Measurements from ENCODE around the gene FEM1B.

Gene FEM1B

DNA sequence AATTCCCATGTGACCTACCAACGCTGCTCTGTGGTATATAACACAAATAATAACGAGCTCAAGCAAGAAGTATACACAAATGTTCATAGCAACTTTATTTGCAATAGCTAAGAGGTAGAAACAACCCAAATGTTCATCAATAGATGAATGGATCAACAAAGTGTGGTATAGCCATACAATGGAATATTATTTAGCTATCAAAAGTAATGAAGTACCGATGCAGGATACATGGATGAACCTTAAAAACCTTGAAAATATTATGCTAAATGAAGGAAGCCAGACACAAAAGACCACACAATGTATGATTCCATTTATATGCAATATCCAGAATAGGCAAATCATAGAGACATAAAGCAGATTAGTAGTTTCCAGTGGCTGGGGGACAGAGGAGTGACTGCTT is 15.6 kb upstream of the FEM1B start:
- intact Hi-C loops (cut with DNase I; ENCODE audit: low total_unique reads) = no loop called here
- no peak overlapping the region for H3K4me3 ChIP-seq
- no peak for DNase-seq
- H3K9me3 ChIP-seq = no peaks in the 10 kb centered on the region
- no peaks in the 10 kb centered on the region for H3K27me3 ChIP-seq
- no peaks in the 10 kb centered on the region for H3K36me3 ChIP-seq
- no peak overlapping the region for H3K27ac ChIP-seq
- H3K4me1 ChIP-seq = peaks cover 0 to 6% (median 3%) of the 10 kb centered on the region in 4 donors
- TF ChIP-seq, protein P1, sequence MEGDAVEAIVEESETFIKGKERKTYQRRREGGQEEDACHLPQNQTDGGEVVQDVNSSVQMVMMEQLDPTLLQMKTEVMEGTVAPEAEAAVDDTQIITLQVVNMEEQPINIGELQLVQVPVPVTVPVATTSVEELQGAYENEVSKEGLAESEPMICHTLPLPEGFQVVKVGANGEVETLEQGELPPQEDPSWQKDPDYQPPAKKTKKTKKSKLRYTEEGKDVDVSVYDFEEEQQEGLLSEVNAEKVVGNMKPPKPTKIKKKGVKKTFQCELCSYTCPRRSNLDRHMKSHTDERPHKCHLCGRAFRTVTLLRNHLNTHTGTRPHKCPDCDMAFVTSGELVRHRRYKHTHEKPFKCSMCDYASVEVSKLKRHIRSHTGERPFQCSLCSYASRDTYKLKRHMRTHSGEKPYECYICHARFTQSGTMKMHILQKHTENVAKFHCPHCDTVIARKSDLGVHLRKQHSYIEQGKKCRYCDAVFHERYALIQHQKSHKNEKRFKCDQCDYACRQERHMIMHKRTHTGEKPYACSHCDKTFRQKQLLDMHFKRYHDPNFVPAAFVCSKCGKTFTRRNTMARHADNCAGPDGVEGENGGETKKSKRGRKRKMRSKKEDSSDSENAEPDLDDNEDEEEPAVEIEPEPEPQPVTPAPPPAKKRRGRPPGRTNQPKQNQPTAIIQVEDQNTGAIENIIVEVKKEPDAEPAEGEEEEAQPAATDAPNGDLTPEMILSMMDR (IDR thresholded peaks at IDR 0.05) = no peak

DNA sequence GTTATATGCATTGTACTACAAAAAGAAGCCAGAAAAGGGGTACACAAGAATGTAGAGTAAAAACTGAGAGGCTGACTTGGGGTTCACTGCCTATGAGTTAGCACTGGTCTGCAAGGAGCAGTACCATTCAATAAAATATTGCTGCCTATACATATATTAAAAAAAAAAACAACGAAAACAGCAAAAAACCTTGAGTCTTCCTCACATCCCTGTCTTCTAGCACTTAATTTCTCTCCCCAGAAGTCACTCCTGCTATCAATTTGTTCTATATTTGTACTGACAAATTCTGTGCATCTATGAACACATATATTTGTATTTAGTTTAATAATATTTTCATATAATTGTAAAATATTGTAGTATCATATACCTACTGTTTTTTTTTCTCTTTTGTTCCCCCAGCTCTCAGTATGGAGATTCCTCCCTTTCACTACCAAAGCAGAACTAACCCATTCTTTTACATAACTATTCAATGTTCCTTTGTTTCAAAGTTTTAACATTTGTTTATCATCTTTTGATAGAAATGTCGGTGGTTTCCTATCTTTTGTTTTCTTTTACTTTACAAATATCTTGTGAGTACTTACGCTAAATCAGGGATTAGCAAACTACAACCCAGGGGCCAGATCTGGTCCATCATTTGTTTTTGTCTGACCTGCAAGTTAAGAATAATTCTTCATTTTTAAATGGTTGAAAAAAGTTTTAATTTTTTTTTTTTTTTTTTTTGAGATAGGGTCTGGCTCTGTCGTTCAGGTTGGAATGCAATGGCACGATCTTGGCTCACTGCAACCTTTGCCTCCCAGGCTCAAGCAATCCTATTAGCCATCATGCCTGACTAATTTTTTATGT is 14.8 kb upstream of the FEM1B start:
- DNase-seq = no peak
- H3K27ac ChIP-seq = no peak overlapping the region
- TF ChIP-seq, protein P1 (IDR thresholded peaks at IDR 0.05) = no peak
- H3K4me3 ChIP-seq = no peak overlapping the region
- intact Hi-C loops (cut with DNase I; ENCODE audit: low total_unique reads) = no loop called here
- H3K36me3 ChIP-seq = no peaks in the 10 kb centered on the region
- no peaks in the 10 kb centered on the region for H3K9me3 ChIP-seq
- H3K4me1 ChIP-seq = no peaks in the 10 kb centered on the region
- H3K27me3 ChIP-seq = no peaks in the 10 kb centered on the region

GRCh38 chr15:68264282-68264681 is 13.3 kb upstream of the FEM1B start:
- DNase-seq = no peak
- Histone ChIP-seq H3K9me3 (no peaks in the 10 kb centered on the region), H3K36me3 (no peaks in the 10 kb centered on the region), H3K4me1 (no peaks in the 10 kb centered on the region), H3K27me3 (no peaks in the 10 kb centered on the region), H3K4me3 (no peak overlapping the region), H3K27ac (no peak overlapping the region)
- TF ChIP-seq, protein P1 (IDR thresholded peaks at IDR 0.05) = no peak
- intact Hi-C loops (cut with DNase I; ENCODE audit: low total_unique reads) = no loop called here

GRCh38 chr15:68265081-68265480 is 12.5 kb upstream of the FEM1B start:
- Histone ChIP-seq H3K27ac (no peak overlapping the region), H3K36me3 (no peaks in the 10 kb centered on the region), H3K4me3 (no peak overlapping the region), H3K27me3 (no peaks in the 10 kb centered on the region), H3K4me1 (no peaks in the 10 kb centered on the region), H3K9me3 (no peaks in the 10 kb centered on the region)
- no peak for DNase-seq
- intact Hi-C loops (cut with DNase I; ENCODE audit: low total_unique reads) = no loop called here
- TF ChIP-seq, protein P1 (IDR thresholded peaks at IDR 0.05) = no peak

DNA sequence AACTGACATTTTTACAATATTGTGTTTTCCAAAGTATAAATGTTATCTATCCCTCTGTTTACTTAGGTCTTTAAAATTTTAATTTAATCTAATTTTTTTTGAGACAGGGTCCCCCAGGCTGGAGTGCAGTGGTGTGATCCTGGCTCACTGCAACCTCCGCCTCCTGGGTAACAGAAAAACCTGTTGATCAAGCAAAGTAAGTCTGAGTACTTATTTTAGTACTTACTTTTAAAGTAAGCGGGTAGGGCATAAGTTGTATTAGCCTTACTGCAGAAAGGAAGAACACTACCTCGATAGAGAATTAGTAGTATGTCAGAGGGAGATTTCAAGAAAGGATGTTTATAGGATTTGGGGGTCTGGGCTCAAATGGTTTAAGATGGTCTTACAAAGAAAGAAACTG is 11.9 kb upstream of the FEM1B start:
- intact Hi-C loops (cut with DNase I; ENCODE audit: low total_unique reads) = no loop called here
- no peaks in the 10 kb centered on the region for H3K9me3 ChIP-seq
- no peak for DNase-seq
- no peaks in the 10 kb centered on the region for H3K4me1 ChIP-seq
- no peaks in the 10 kb centered on the region for H3K36me3 ChIP-seq
- no peak overlapping the region for H3K27ac ChIP-seq
- TF ChIP-seq, protein P1 (IDR thresholded peaks at IDR 0.05) = no peak
- no peaks in the 10 kb centered on the region for H3K27me3 ChIP-seq
- no peak overlapping the region for H3K4me3 ChIP-seq
